Choroid plexus epithelial cell (primary cell): Measurements from ENCODE around the gene ATOH8.

Source experiments
- DNase-seq: peaks from one replicate; pipeline ENCODE4 v3.0.0-alpha.2; 2010; ENCODE audit warnings: low read depth
- H3K4me3 ChIP-seq: 2 replicates; pipeline ENCODE4 v1.5.1; 2011; ENCODE audit warnings: low read depth, mild to moderate bottlenecking, control low read depth, low read length, moderate library complexity
- TF ChIP-seq, protein P1 (sequence below): conservative IDR thresholded peaks from 2 replicates; pipeline ENCODE4 v1.5.1; 2011; ENCODE audit warnings: low read depth, mild to moderate bottlenecking, control low read depth, inconsistent platforms, low read length, moderate library complexity

Gene ATOH8

DNA sequence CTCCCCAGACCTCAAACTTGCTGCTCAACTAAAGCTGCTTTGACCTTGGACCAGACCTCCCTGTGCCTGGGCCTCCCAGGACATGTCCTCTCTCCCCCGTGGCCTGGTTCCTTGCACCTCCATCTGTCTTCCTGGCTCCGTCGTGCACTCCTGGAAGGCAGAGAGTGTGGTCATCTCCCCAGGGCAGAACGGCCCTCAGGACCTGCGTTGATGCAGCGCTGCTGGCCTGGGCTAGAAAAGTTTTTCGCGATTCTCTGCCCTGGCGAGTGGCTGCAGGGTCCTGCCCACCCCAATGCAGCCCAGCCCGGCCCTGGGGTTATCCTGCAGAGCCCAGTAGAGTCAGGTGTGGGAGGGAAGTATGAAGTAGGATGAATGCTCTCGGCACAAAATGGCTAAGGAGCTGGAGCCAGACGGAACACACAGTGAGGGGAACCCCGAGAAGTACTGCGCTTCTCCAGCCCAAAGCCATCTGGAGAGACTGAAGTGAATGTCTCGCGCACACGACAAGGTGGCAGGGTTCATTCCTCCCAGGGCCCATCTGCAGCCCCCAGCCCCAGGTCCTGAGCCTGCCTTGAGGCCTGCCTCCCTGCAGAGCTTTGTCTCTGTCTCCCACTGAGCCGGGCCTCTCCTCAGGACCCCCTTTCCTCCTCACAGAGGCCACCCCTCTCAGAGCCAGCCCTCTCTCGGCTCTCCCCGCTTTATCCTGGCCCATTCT, 41.7 kb downstream of the ATOH8 start:
- DNase-seq: no peak
- no peak overlapping the region for H3K4me3 ChIP-seq
- TF ChIP-seq, protein P1, sequence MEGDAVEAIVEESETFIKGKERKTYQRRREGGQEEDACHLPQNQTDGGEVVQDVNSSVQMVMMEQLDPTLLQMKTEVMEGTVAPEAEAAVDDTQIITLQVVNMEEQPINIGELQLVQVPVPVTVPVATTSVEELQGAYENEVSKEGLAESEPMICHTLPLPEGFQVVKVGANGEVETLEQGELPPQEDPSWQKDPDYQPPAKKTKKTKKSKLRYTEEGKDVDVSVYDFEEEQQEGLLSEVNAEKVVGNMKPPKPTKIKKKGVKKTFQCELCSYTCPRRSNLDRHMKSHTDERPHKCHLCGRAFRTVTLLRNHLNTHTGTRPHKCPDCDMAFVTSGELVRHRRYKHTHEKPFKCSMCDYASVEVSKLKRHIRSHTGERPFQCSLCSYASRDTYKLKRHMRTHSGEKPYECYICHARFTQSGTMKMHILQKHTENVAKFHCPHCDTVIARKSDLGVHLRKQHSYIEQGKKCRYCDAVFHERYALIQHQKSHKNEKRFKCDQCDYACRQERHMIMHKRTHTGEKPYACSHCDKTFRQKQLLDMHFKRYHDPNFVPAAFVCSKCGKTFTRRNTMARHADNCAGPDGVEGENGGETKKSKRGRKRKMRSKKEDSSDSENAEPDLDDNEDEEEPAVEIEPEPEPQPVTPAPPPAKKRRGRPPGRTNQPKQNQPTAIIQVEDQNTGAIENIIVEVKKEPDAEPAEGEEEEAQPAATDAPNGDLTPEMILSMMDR: no peak

DNA sequence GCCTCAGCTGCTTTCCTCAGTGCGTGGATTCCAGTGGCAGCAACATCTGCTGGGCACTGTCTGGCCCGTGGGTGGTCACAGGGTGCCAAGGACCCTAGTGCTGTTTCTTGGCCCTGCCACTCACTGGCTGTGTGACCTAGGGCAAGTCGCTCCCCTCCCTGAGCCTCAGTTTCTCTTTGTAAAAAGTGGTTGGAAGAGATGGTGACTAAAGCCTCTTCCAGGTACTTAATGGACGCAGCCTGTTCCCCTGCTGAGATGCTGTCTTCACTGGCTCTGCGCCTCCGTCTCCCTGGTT, 42.2 kb downstream of the ATOH8 start:
- TF ChIP-seq, protein P1: no peak
- H3K4me3 ChIP-seq: no peak overlapping the region
- no peak for DNase-seq

DNA sequence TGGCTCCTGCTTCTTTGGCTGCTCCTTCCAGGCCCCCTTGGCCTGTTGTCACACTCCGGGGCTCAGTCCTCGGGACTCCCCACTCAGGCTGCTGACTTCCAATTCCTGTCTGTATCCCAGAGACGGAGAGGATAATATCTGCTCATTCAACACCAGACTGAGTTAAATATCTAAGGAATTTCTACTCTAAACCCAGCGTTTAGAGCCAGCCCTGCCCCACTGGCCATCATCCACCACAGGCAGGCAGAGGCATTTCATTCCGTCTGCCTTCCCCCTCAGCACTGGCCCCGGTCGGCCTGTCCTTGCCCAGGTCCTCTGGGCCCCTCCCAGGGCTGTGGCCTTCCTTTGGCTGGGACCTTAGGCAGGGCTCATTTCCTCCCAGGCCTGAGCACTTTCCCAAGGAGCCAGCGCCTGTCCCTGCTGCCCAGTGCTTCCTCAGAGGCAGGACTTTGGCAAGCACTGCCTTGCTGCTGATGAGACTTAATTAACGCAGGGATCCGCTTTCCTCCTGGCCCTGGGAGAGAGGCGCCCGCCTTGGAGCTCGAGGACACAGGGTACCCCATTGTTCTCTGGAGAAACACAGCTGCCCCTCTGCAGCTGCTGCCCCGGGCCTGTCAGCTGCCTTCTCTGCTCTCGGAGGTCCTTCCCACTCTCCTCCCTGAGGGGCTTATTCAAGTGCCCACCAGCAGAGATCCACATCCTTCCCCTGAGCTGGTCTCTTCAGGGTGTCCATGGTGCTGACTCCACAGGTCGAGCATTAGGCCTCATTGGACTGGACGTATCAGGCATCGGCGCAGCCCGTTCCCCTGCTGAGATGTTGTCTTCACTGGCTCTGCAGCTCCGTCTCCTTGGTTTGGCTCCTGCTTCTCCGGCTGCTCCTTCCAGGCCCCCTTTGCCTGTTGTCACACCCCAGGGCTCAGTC, 42.8 kb downstream of the ATOH8 start:
- no peak for DNase-seq
- TF ChIP-seq, protein P1: no peak

DNA sequence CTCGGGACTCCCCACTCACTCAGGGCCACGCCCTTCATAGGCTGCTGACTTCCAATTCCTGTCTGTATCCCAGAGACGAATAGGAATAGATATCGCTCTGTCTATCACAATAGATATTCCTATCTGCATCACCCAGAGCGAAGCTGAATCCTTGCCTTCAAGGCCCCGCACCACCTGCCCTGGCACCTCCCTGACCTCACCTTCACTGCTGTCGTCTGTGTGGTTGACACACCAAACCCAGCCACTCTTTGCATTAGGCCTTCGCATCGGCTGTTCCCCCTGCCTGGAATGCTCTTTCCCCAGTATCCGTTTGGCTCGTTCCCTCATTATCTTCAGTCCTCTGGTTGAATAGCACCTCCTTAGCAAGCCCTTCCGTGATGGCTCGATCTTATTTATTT, 43.5 kb downstream of the ATOH8 start:
- DNase-seq: no peak
- TF ChIP-seq, protein P1: no peak
- no peak overlapping the region for H3K4me3 ChIP-seq

More for the DNA sequence above, 42.8 kb downstream of the ATOH8 start:
- no peak overlapping the region for H3K4me3 ChIP-seq

DNA sequence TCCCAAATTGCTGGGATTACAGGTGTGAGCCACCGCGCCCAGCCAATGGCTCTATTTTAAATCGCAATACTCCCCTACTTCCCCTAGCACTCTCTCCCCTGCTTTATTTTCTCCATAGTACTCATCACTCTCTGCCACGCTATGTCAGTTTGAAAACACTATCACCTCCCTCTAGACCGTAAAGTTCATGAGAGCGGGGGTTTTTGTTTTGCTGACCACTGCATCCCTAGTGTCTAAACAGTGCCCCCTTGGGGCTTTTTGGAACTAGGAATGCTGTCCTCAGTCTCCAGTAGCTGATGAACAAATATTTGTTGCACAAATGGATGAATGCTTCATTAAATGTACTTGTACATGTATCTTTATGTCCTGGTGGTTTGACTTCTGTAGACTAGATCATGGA, 44.1 kb downstream of the ATOH8 start:
- TF ChIP-seq, protein P1: peak; percentile 78
- DNase-seq: peak; percentile 76
- H3K4me3 ChIP-seq: no peak overlapping the region

DNA sequence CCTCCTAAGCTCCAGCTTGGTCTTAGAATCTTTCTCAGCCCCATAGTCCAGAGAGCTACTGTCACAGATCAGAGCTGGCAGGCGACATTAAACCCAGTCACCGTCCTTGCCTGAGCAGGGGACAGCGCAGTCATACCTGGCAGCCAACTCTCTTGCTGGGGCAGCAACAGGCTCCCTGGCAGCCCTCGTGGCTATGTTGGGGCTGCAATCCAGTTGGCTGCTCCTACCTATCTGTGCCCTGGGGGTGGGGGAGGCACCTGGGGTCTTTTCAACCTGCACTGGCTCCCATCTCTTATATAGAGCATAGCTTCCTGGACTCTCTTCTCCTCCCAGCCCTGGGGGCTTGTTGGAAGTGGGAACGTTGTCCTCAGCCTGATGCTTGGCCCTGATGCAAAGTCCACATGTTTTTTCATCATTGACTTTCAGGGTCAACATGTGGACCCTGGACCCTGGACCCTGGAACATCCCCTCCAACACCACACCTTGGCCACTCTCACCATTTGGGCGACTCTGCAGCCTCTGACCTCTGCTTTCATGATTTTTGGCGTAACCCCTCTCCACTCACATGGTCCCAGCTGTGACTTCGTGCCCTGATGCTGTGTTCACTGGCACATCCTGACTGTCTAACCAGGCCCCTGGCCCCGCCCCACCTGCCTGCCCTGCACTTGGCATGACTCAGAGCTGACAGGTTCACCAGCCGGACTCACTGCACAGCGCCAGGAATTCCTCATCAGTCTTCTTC, 45.6 kb downstream of the ATOH8 start:
- H3K4me3 ChIP-seq: no peak overlapping the region
- DNase-seq: no peak
- TF ChIP-seq, protein P1: no peak
